ENCODE results near the gene MUL1.
"Not testable (repeated sequence)": the region's sequence is repeated elsewhere in the genome, so short reads cannot be mapped to it uniquely, and the experiment has no call there.

DNA sequence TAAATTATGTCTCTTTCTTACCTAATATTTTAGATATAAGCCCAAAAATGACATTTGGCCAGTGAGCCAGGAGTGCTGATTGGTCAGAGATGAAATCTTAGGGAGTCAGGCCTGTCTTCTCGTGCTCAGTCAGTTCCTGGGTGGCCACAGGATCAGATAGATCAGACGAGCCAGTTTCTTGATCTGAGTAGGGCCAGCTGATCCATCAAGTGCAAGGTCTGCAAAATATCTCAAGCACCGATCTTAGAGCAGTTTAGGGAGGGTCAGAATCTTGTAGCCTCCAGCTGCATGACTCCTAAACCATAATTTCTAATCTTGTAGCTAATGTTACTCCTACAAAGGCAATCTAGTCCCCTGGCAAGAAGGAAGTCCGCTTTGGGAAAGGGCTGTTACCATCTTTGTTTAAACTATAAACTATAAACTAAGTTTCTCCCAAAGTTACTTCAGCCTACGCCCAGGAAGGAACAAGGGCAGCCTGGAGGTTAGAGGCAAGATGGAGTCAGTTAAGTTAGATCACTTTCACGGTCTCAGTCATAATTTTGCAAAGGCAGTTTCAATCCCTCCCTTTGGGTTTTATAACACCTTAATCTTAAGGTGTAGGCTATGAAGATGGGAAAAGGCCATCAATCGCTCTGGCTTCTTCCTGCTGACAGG lies 11.8 kb upstream of the MUL1 start:
- not testable (repeated sequence) for TF ChIP-seq RAD21 (IDR thresholded peaks at IDR 0.05; ENCODE audit: low read length); POLR2A (IDR thresholded peaks at IDR 0.05; ENCODE audit: low read depth, low read length); MAFK (IDR thresholded peaks at IDR 0.05; ENCODE audit: low read depth, low read length); BHLHE40 (IDR thresholded peaks at IDR 0.05; ENCODE audit: low read depth, low read length); NFE2L2 (IDR thresholded peaks at IDR 0.05; ENCODE audit: low read depth, low read length); RFX5 (IDR thresholded peaks at IDR 0.05; ENCODE audit: low read depth, low read length); RCOR1 (IDR thresholded peaks at IDR 0.05; ENCODE audit: insufficient replicate concordance, low read length)
- TF ChIP-seq, protein P1, sequence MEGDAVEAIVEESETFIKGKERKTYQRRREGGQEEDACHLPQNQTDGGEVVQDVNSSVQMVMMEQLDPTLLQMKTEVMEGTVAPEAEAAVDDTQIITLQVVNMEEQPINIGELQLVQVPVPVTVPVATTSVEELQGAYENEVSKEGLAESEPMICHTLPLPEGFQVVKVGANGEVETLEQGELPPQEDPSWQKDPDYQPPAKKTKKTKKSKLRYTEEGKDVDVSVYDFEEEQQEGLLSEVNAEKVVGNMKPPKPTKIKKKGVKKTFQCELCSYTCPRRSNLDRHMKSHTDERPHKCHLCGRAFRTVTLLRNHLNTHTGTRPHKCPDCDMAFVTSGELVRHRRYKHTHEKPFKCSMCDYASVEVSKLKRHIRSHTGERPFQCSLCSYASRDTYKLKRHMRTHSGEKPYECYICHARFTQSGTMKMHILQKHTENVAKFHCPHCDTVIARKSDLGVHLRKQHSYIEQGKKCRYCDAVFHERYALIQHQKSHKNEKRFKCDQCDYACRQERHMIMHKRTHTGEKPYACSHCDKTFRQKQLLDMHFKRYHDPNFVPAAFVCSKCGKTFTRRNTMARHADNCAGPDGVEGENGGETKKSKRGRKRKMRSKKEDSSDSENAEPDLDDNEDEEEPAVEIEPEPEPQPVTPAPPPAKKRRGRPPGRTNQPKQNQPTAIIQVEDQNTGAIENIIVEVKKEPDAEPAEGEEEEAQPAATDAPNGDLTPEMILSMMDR (conservative IDR thresholded peaks at IDR 0.05; ENCODE audit: low read depth, low read length): not testable (repeated sequence)
- TF ChIP-seq, protein P2, sequence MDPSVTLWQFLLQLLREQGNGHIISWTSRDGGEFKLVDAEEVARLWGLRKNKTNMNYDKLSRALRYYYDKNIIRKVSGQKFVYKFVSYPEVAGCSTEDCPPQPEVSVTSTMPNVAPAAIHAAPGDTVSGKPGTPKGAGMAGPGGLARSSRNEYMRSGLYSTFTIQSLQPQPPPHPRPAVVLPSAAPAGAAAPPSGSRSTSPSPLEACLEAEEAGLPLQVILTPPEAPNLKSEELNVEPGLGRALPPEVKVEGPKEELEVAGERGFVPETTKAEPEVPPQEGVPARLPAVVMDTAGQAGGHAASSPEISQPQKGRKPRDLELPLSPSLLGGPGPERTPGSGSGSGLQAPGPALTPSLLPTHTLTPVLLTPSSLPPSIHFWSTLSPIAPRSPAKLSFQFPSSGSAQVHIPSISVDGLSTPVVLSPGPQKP (IDR thresholded peaks at IDR 0.05; ENCODE audit: borderline replicate concordance, low read depth, low read length): not testable (repeated sequence)
- TF ChIP-seq, protein P3, sequence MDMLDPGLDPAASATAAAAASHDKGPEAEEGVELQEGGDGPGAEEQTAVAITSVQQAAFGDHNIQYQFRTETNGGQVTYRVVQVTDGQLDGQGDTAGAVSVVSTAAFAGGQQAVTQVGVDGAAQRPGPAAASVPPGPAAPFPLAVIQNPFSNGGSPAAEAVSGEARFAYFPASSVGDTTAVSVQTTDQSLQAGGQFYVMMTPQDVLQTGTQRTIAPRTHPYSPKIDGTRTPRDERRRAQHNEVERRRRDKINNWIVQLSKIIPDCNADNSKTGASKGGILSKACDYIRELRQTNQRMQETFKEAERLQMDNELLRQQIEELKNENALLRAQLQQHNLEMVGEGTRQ (IDR thresholded peaks at IDR 0.05; ENCODE audit: low read depth, low read length): not testable (repeated sequence)

Data from IMR-90 (cell line).